GM21423 (cell line): Measurements from ENCODE around the gene XRN2.

ENCODE experiments used
- ATAC-seq: cut with Tn5 transposase; IDR thresholded peaks from one replicate; pipeline ENCODE4 v1.9.1; 2021; ENCODE audit warnings: mild to moderate bottlenecking, moderate library complexity; ENCODE audit not compliant: unreplicated experiment

The XRN2 gene

GRCh38 chr20:21303061-21303871 is at the start of gene XRN2:
Gene XRN2 (plus strand): TSS chr20:21303331. CDS start chr20:21303399, 68 bp downstream.
- peak; percentile 92 for ATAC-seq

- ATAC-seq: no peak
These were observed 45.9 kb upstream of the XRN2 start for GRCh38 chr20:21257192-21257591.

- no peak for ATAC-seq
These were observed 44.7 kb upstream of the XRN2 start for GRCh38 chr20:21258411-21258810.

- ATAC-seq: no peak
These were observed 43.8 kb upstream of the XRN2 start for GRCh38 chr20:21259346-21259745.

GRCh38 chr20:21262812-21263211 is 40.3 kb upstream of the XRN2 start:
- ATAC-seq: no peak

GRCh38 chr20:21265261-21266190 is 37.6 kb upstream of the XRN2 start:
- ATAC-seq: no peak

- no peak for ATAC-seq
These were observed 37.0 kb upstream of the XRN2 start for GRCh38 chr20:21266191-21266536.

- ATAC-seq: no peak
These were observed 33.4 kb upstream of the XRN2 start for GRCh38 chr20:21269772-21270171.

- no peak for ATAC-seq
These were observed 32.3 kb upstream of the XRN2 start for GRCh38 chr20:21270806-21271205.

- ATAC-seq: no peak
These were observed 30.9 kb upstream of the XRN2 start for GRCh38 chr20:21272279-21272678.

- no peak for ATAC-seq
These were observed 30.5 kb upstream of the XRN2 start for GRCh38 chr20:21272679-21273078.

GRCh38 chr20:21273755-21274386 is 29.3 kb upstream of the XRN2 start:
- ATAC-seq: no peak

GRCh38 chr20:21278829-21279228 is 24.3 kb upstream of the XRN2 start:
- ATAC-seq: no peak

GRCh38 chr20:21279706-21280521 is 23.2 kb upstream of the XRN2 start:
- no peak for ATAC-seq

GRCh38 chr20:21280522-21281016 is 22.6 kb upstream of the XRN2 start:
- ATAC-seq: no peak

- ATAC-seq: no peak
These were observed 16.4 kb upstream of the XRN2 start for GRCh38 chr20:21286775-21287174.

GRCh38 chr20:21288587-21289370 is 14.4 kb upstream of the XRN2 start:
- ATAC-seq: no peak

GRCh38 chr20:21289651-21290050 is 13.5 kb upstream of the XRN2 start:
- ATAC-seq: no peak

GRCh38 chr20:21291026-21291425 is 12.1 kb upstream of the XRN2 start:
- ATAC-seq: no peak

- ATAC-seq: no peak
These were observed 8.4 kb upstream of the XRN2 start for GRCh38 chr20:21294755-21295154.
